HG02970 (cell line): ENCODE data around the gene HSDL1.
A peak's percentile ranks its signal among the peaks of the same experiment; 100 is the strongest.

Experiments
- ATAC-seq: cut with Tn5 transposase; IDR thresholded peaks from one replicate; pipeline ENCODE4 v1.9.1; 2021; ENCODE audit warnings: mild to moderate bottlenecking, moderate library complexity, moderate number of reproducible peaks; ENCODE audit not compliant: unreplicated experiment, low FRiP score

Gene HSDL1

GRCh38 chr16:84110527-84110926 is 34.5 kb downstream of the HSDL1 start:
- no peak for ATAC-seq

- ATAC-seq = no peak
These were observed 35.2 kb downstream of the HSDL1 start for GRCh38 chr16:84109598-84110335.

GRCh38 chr16:84107921-84108320 is 37.1 kb downstream of the HSDL1 start:
- ATAC-seq = no peak

DNA sequence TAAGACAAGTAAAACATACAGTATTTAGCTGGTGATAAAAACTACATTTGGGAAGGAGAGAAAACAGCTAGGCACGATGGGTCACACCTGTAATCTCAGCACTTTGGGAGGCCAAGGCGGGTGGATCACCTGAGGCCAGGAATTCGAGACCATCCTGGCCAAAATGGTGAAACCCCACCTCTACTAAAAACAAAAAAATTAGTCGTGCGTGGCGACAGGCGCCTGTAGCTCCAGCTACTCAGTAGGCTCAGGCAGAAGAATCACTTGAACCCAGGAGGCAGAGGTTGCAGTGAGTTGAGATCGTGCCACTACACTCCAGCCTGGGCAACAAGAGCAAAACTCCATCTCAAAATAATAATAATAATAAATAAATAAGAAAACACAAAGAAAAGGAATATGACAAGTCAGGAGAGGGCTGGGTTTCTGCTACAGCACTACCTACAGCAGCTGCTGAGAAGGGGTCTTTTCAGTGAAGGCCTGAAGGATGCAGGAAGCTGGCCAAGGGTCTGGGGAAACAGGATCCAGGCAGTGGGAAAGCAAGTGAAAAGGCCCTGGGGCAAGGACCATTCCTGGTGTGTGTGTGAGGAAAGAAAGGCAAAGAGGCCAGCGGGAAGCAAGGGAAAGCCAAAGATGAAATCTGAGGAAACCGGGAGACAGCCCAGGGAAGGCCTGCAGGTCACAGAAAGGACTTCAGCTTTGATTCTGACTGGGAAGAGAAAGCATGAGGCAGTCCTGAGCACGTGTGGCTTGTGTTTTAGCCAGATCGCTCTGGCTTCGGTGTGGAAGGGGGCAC is 38.8 kb downstream of the HSDL1 start:
- no peak for ATAC-seq

- ATAC-seq = no peak
These were observed 39.6 kb downstream of the HSDL1 start for GRCh38 chr16:84105301-84105815.

GRCh38 chr16:84104231-84104630 is 40.7 kb downstream of the HSDL1 start:
- ATAC-seq = no peak

GRCh38 chr16:84103678-84104077 is 41.3 kb downstream of the HSDL1 start:
- ATAC-seq = no peak

GRCh38 chr16:84098939-84099338 is 46.0 kb downstream of the HSDL1 start:
- ATAC-seq = no peak

DNA sequence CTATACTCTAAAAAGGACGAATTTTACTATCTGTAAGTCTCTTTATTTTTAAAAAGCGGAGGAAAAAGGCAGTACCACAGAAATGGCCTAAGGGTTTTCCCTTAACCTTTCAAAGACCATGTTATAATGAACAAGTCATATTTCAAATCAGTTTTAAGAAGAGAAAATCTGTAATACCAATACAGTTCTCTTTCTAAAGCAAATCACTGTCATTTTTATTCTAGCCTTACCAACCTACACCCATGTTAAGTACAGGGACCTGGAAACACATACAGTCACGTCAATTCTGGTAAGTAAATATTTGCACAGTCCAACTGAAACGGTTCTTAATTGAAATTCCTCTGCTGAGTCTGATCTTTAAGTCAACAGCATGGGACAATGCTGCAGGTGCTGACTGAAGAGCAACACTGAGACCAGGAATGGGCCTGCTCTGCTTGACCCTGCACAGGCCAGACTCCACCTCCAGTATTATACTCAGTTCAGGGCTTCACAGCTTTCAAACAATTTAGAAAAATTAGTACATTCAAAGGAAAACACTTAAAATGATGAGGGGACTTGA is 48.5 kb downstream of the HSDL1 start:
- no peak for ATAC-seq

GRCh38 chr16:84095466-84095865 is 49.5 kb downstream of the HSDL1 start:
- ATAC-seq = no peak

- no peak for ATAC-seq
These were observed 51.1 kb downstream of the HSDL1 start for GRCh38 chr16:84093879-84094270.

DNA sequence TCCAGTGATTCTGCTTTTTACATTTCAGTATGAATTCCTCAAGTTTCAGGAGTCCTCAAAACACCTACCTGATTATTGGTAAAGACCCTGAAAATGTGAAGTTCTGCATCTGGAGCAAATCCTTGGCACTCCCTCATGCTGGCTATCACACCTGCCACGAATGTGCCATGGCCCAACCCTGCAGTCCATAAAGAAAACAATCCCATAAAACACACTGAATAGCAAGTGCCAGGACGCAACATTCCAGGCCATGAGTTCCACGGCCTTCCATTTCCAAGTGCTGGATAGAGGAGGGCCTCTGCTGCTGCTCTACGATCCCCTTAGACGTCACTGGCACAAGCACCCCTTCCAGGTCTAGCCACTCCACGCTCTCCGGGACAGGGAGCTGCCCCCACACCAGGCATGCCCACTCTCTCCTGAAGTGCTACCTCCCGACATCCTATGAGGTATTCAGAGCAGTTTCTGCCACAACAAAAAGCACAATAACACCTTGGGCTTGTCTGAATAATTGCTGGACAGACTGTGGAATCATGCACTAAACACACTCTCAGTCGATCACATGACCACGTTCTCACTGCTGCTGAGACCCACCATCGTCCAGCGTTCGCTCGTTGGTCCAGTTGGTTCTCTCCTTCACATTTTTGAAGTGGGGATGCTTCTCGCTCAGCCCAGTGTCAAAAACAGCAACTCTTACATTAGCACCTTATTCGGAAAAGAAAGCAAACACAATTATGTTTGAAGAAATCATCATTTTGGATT is 51.7 kb downstream of the HSDL1 start:
- no peak for ATAC-seq

DNA sequence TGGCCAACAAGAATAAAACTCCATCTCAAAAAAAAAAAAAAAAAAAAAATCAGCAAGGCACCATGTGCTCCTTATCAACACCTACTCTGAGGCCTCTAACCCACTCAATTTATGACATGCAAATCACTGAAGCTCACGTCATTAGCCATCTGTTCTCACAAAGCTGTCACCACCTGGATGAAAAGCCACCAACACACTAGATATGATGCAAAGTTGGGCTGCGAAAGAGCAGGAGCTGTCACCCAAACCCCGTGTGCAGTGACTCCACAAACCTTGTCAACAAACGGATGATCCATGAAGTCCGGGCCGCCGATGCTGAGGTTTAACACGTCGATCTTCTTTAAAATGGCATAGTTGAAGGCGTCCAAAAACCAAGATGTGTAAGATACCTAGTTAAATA is 53.5 kb downstream of the HSDL1 start:
- no peak for ATAC-seq

DNA sequence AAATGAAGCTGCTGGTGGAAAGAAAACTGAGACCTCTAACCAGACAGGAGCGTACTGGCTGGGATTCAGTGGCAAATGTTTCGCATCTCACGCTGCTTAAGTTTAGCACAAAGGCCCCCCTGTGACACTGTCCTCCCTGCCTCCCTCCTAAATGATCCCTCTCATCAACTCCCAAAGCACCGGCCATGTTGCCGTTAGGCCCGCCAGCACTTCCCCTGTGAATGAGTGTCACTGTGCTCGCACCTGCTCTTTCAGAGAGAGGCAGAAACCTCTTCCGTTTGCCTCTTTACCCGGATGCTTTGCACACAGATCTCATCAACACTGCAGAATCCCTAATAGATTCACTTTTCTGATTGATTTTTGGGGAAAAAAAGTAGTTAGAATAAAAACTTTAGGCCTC is 54.8 kb downstream of the HSDL1 start:
- no peak for ATAC-seq

GRCh38 chr16:84088695-84089395 is 56.1 kb downstream of the HSDL1 start:
- ATAC-seq = peak; percentile 76

DNA sequence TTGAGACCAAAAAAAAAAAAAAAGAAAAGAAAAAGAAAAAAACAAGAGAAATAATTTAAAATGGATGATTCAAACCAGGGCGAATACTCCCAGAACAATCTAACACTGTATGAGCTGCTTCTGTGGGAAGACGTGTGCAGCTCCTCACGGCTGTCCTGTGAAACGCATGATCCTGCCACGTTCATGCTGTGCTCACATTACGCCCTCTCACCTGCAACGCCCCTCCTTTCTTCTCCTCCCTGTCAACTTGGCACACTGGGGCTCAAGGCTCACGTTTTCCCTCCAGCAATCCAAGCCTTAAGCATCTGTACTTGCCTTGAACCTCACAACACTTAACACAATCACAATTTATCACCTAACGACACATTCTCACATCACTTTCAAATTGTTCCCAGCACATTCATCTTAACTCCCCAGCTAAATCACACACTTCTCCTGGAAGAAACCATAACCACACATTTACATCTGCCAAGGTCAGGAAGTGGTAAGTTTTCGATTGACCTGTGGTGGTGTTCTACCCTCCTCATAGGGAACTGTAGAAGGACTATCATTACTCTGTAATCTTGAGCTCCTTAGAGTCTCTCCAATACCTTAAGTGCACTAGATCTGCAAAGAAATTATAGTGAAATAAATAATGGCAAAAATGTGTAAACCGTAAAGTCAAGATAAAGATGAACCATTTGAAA is 57.4 kb downstream of the HSDL1 start:
- no peak for ATAC-seq

DNA sequence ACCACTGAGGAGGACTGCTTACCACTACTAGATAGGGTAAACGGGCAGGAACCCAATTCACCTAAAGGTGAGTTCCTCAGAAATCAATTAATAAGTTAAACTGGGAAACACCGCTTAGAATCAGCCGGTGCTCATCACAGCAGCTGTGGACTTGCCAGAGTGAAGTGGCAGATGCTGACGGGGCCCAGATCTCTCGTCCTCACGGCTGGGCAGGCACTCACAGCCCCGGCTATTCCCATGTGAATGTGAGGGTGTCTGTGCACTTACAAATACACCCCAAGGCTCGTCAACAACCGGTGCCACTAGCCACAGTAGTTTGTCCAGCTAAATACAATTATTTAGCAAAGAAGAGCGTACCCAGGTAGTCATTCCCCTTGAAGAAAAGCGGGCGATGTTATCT is 58.0 kb downstream of the HSDL1 start:
- ATAC-seq = no peak

DNA sequence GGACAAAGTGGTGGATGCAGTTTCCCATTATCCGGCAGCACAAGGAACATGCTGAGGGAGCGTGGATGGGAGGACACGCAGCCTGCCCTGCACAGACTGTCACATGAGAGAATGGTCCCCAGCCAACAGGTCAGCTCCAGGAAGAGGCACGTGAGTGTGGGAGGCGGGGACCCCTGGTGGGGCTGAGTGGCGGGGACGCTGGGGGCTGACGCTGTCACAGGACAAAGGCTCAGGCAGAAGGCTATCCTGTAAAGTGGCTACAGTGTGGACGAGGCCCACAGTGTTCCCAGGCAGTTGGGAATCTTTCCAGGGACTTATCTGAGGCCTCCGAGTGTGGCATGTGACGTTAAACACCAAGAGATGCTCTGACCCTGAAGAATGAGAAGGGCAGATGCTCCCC is 58.6 kb downstream of the HSDL1 start:
- ATAC-seq = no peak

DNA sequence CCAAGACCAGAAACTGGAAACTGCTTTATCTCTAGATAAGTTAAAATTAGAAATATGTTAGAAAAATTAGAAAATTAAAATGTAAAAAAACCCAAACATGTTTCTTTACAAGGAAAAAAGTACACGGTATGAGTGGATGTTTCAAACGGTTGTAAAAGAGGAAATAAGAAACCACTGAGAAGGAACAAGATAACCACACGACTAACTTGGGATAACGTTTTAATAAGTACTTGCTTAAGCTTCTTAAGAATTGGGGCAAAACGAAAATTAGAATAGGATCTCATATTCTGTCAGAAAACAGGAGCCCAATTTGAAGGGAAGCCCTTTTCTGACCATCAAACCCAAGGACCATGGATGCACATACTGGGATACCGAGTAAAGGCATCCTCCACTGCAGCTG is 59.2 kb downstream of the HSDL1 start:
- ATAC-seq = no peak

DNA sequence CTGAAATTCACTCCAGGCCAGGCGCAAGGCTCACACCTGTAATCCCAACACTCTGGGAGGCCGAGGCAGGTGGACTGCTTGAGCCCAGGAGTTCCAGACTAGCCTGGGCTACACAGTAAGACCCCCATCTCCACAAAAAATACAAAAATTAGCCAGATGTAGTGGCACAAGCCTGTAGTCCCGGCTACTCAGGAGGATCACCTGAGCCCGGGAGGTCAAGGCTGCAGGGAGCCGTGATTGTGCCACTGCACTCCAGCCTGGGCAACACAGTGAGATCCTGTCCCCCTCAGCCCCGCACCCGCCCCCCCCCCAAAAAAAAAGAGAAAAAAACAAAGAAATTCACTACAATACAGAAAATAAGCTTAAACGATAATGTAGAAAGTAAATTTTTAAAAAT is 59.7 kb downstream of the HSDL1 start:
- ATAC-seq = no peak
